Neural crest cell (in vitro differentiated cells): ENCODE measurements around the gene AOC3. TPM values are rescaled to one million over a fixed set of nuclear protein-coding genes. Genes with fewer than 3 reads are reported as not detected.
"Not testable (repeated sequence)": the region's sequence is repeated elsewhere in the genome, so short reads cannot be mapped to it uniquely, and the experiment has no call there.

Experiments used
- DNase-seq: peaks from one replicate; pipeline ENCODE4 v3.0.0; 2021; ENCODE audit warnings: low read depth, mixed read lengths, low spot score
- H3K27ac Mint-ChIP-seq: one replicate; pipeline ENCODE4 v1.8.0; 2021; ENCODE audit warnings: mild to moderate bottlenecking, mixed read lengths; ENCODE audit not compliant: unreplicated experiment
- H3K27me3 Mint-ChIP-seq: 2 replicates; pipeline ENCODE4 v1.8.0; 2021; ENCODE audit warnings: low read depth, mild to moderate bottlenecking, mixed read lengths
- H3K36me3 Mint-ChIP-seq: 2 replicates; pipeline ENCODE4 v1.8.0; 2021; ENCODE audit warnings: low read depth, mild to moderate bottlenecking, mixed read lengths
- H3K4me1 Mint-ChIP-seq: 2 replicates; pipeline ENCODE4 v1.8.0; 2021; ENCODE audit warnings: mixed read lengths
- H3K4me3 Mint-ChIP-seq: one replicate; pipeline ENCODE4 v1.8.0; 2021; ENCODE audit warnings: mild to moderate bottlenecking, mixed read lengths
- H3K9me3 Mint-ChIP-seq: 2 replicates; pipeline ENCODE4 v1.8.0; 2021; ENCODE audit warnings: mixed read lengths
- CTCF ChIP-seq: fragments of 200-600 bp; sonication (generic); conservative IDR thresholded peaks from 2 replicates; pipeline ENCODE4 v1.5.0; 2021; ENCODE audit warnings: antibody characterized with exemption, mild to moderate bottlenecking
- total RNA-seq: library from RNA; stranded (reverse); gene quantifications from 2 replicates; pipeline ENCODE4 v1.2.1, GENCODE V29; 2021

The AOC3 gene
- total RNA-seq, 1 donor from 2014 or later = 1.1 TPM

- DNase-seq = no peak
- Mint-ChIP-seq H3K36me3 (no peaks in the 10 kb centered on the region), H3K27me3 (peaks cover 5% of the 10 kb centered on the region)
Observed at GRCh38 chr17:42866216-42866615, 15.2 kb downstream of the AOC3 start.

GRCh38 chr17:42866631-42867575 is 15.9 kb downstream of the AOC3 start:
- Mint-ChIP-seq H3K36me3 (peaks cover 3% of the 10 kb centered on the region), H3K27ac (no peak overlapping the region), H3K4me3 (no peak overlapping the region), H3K27me3 (peaks cover 5% of the 10 kb centered on the region), H3K9me3 (peaks cover 10% of the 10 kb centered on the region), H3K4me1 (peaks cover 5% of the 10 kb centered on the region)
- TF ChIP-seq CTCF = no peak
- DNase-seq = no peak

More at GRCh38 chr17:42866216-42866615, 15.2 kb downstream of the AOC3 start:
- TF ChIP-seq CTCF = no peak
- Mint-ChIP-seq H3K9me3 (peaks cover 6% of the 10 kb centered on the region), H3K27ac (no peak overlapping the region), H3K4me1 (peaks cover 5% of the 10 kb centered on the region), H3K4me3 (no peak overlapping the region)

GRCh38 chr17:42867694-42868261 is 16.8 kb downstream of the AOC3 start:
- H3K4me3 Mint-ChIP-seq, DNase-seq, H3K27me3 Mint-ChIP-seq, H3K27ac Mint-ChIP-seq, H3K4me1 Mint-ChIP-seq, H3K36me3 Mint-ChIP-seq: not testable (repeated sequence)
- peaks cover 10% of the 10 kb centered on the region for H3K9me3 Mint-ChIP-seq

GRCh38 chr17:42868338-42868737 is 17.3 kb downstream of the AOC3 start:
- Mint-ChIP-seq H3K4me1 (peaks cover 5% of the 10 kb centered on the region), H3K27ac (peak overlapping the region; percentile 19), H3K4me3 (no peak overlapping the region), H3K27me3 (peaks cover 11% of the 10 kb centered on the region), H3K9me3 (peaks cover 10% of the 10 kb centered on the region), H3K36me3 (peaks cover 3% of the 10 kb centered on the region)
- no peak for TF ChIP-seq CTCF
- DNase-seq = no peak

- H3K4me1 Mint-ChIP-seq = no peaks in the 10 kb centered on the region
- H3K9me3 Mint-ChIP-seq = peaks cover 10% of the 10 kb centered on the region
- peaks cover 3% of the 10 kb centered on the region for H3K36me3 Mint-ChIP-seq
- no peak for TF ChIP-seq CTCF
- no peak overlapping the region for H3K27ac Mint-ChIP-seq
- no peak for DNase-seq
- no peak overlapping the region for H3K4me3 Mint-ChIP-seq
- H3K27me3 Mint-ChIP-seq = peaks cover 15% of the 10 kb centered on the region
Observed at GRCh38 chr17:42871647-42872046, 20.6 kb downstream of the AOC3 start.
